NCI-H1417 treated with DMSO at 0.1 percent for 48 hours (cell line): ENCODE results near the gene PFAS.
"Not testable (repeated sequence)": the region's sequence is repeated elsewhere in the genome, so short reads cannot be mapped to it uniquely, and the experiment has no call there.

Experiments
- DNase-seq: peaks from one replicate; lab custom pipeline; 2025; lab: John Stamatoyannopoulos, UW

Gene PFAS

GRCh38 chr17:8248751-8249607, at the start of gene PFAS:
TSS of gene PFAS (plus strand) at chr17:8249289. CDS start at chr17:8253938, 4,649 bp downstream.
- peak; percentile 41 for DNase-seq

GRCh38 chr17:8204761-8205555, 44.1 kb upstream of the PFAS start:
- DNase-seq = no peak

- no peak for DNase-seq
Measured at GRCh38 chr17:8206536-8206935, 42.6 kb upstream of the PFAS start.

- DNase-seq = peak; percentile 47
Measured at GRCh38 chr17:8209907-8210760, 39.0 kb upstream of the PFAS start, which contains the start of gene AURKB. TSS of gene AURKB (minus strand) at chr17:8210575. CDS start at chr17:8210224, 351 bp downstream.

- DNase-seq = no peak
Measured at GRCh38 chr17:8210761-8211458, 38.2 kb upstream of the PFAS start.

- no peak for DNase-seq
Measured at GRCh38 chr17:8212312-8213180, 36.5 kb upstream of the PFAS start.

GRCh38 chr17:8214000-8214399, 35.1 kb upstream of the PFAS start:
- not testable (repeated sequence) for DNase-seq

GRCh38 chr17:8220783-8221662, 28.1 kb upstream of the PFAS start:
- peak; percentile 72 for DNase-seq

GRCh38 chr17:8221663-8222379, 27.3 kb upstream of the PFAS start:
- peak; percentile 9 for DNase-seq

GRCh38 chr17:8222380-8222629, 26.8 kb upstream of the PFAS start:
- no peak for DNase-seq

GRCh38 chr17:8222630-8223355, 26.3 kb upstream of the PFAS start:
- DNase-seq = peak; percentile 12

GRCh38 chr17:8223356-8224126, 25.5 kb upstream of the PFAS start:
- DNase-seq = peak; percentile 0

- no peak for DNase-seq
Measured at GRCh38 chr17:8224891-8225812, 23.9 kb upstream of the PFAS start.

GRCh38 chr17:8225813-8226535, 23.1 kb upstream of the PFAS start:
- no peak for DNase-seq

- DNase-seq = no peak
Measured at GRCh38 chr17:8226536-8227237, 22.4 kb upstream of the PFAS start.
